PC-3 (cell line): Measurements from ENCODE around the gene CSTPP1. TPM values are rescaled to one million over a fixed set of nuclear protein-coding genes. Genes with fewer than 3 reads are reported as not detected.

Experiments
- ATAC-seq: fragments of 200-7000 bp; cut with Tn5 transposase; 2 replicates; pipeline ENCODE4 v1.9.1; 2020; ENCODE audit warnings: mild to moderate bottlenecking, moderate library complexity
- BruUV-seq: library from RNA; stranded (reverse); fragments of 400-500 nt; replicated peaks from 2 replicates; lab custom pipeline; 2021; lab: Mats Ljungman, UMichigan
- CTCF ChIA-PET: fragments of 300-600 bp; sonication (Branson Sonifier 250); formaldehyde crosslinking; loops from one replicate; lab custom pipeline; 2022; ENCODE audit warnings: antibody characterized with exemption; lab: Charles Lee
- POLR2A ChIA-PET: fragments of 300-600 bp; sonication (Branson Sonifier 250); formaldehyde crosslinking; loops from one replicate; lab custom pipeline; 2022; ENCODE audit warnings: antibody characterized with exemption; ENCODE audit not compliant: unreplicated experiment; lab: Charles Lee
- DNase-seq: peaks from one replicate; pipeline ENCODE4 v3.0.0-alpha.2; 2015
- H2AFZ ChIP-seq: fragments of 300-600 bp; sonication (generic); 2 replicates; pipeline ENCODE4 v1.6.0; 2016; ENCODE audit warnings: antibody characterized with exemption, low read length
- H3F3A ChIP-seq: fragments of 300-600 bp; sonication (generic); one replicate; pipeline ENCODE4 v1.6.0; 2017; ENCODE audit warnings: antibody characterized with exemption, low read length, control low read depth, mild to moderate bottlenecking; ENCODE audit not compliant: unreplicated experiment
- H3K27ac ChIP-seq: fragments of 300-600 bp; sonication (generic); 2 replicates; pipeline ENCODE4 v1.5.1; 2016; ENCODE audit warnings: mild to moderate bottlenecking, low read length
- H3K27me3 ChIP-seq: fragments of 300-600 bp; sonication (generic); 2 replicates; pipeline ENCODE4 v1.6.1; 2016; ENCODE audit warnings: low read length, mixed read lengths
- H3K36me3 ChIP-seq: fragments of 300-600 bp; sonication (generic); 2 replicates; pipeline ENCODE4 v1.6.1; 2016; ENCODE audit warnings: low read depth, mixed run types, low read length, mixed read lengths
- H3K4me1 ChIP-seq: fragments of 300-600 bp; sonication (generic); 2 replicates; pipeline ENCODE4 v1.5.1; 2016; ENCODE audit warnings: low read length; ENCODE audit not compliant: insufficient read depth
- H3K4me2 ChIP-seq: fragments of 300-600 bp; sonication (generic); 2 replicates; pipeline ENCODE4 v1.6.0; 2016; ENCODE audit warnings: low read length
- H3K4me3 ChIP-seq: fragments of 300-600 bp; sonication (generic); 2 replicates; pipeline ENCODE4 v1.5.1; 2016; ENCODE audit warnings: mild to moderate bottlenecking, low read length, mixed read lengths
- H3K79me2 ChIP-seq: fragments of 300-600 bp; sonication (generic); 2 replicates; pipeline ENCODE4 v1.6.1; 2017; ENCODE audit warnings: low read length, mixed read lengths
- H3K9ac ChIP-seq: fragments of 300-600 bp; sonication (generic); 2 replicates; pipeline ENCODE4 v1.6.0; 2016; ENCODE audit warnings: mild to moderate bottlenecking, low read length
- H3K9me2 ChIP-seq: fragments of 300-600 bp; sonication (generic); replicated peaks from 2 replicates; pipeline ENCODE4 v1.6.1; 2016; ENCODE audit warnings: mixed run types, low read length, mixed read lengths
- H3K9me3 ChIP-seq: fragments of 300-600 bp; sonication (generic); 2 replicates; pipeline ENCODE4 v1.6.1; 2016; ENCODE audit warnings: low read length, mixed read lengths
- H4K20me1 ChIP-seq: fragments of 300-600 bp; sonication (generic); 2 replicates; pipeline ENCODE4 v1.6.1; 2016; ENCODE audit warnings: low read length, mixed read lengths
- CTCF ChIP-seq: fragments of 300-600 bp; sonication (generic); conservative IDR thresholded peaks from 2 replicates; pipeline ENCODE4 v1.5.1; 2017; ENCODE audit warnings: antibody characterized with exemption, low read depth, mild to moderate bottlenecking, low read length
- EZH2 ChIP-seq: fragments of 300-600 bp; sonication (generic); IDR thresholded peaks from one replicate; pipeline ENCODE4 v1.6.1; 2017; ENCODE audit warnings: antibody characterized with exemption, mild to moderate bottlenecking, low read length; ENCODE audit not compliant: unreplicated experiment
- EZH2phosphoT487 ChIP-seq: fragments of 300-600 bp; sonication (generic); IDR thresholded peaks from 2 replicates; pipeline ENCODE4 v1.6.1; 2018; ENCODE audit warnings: mild to moderate bottlenecking, antibody characterized with exemption, low read length, borderline replicate concordance
- intact Hi-C: fragments of 100-400 bp; cut with micrococcal nuclease; formaldehyde crosslinking; loops from 2 replicates; pipeline ENCODE4 v1.9.0; 2023
- total RNA-seq: library from RNA; depleted of rRNA; stranded (reverse); fragments of >200 nt; gene quantifications from 2 replicates; pipeline ENCODE4 v1.2.3, GENCODE V29; 2014

The CSTPP1 gene
- total RNA-seq, 1 experiment from 2014 or later, result 21.7 TPM

DNA sequence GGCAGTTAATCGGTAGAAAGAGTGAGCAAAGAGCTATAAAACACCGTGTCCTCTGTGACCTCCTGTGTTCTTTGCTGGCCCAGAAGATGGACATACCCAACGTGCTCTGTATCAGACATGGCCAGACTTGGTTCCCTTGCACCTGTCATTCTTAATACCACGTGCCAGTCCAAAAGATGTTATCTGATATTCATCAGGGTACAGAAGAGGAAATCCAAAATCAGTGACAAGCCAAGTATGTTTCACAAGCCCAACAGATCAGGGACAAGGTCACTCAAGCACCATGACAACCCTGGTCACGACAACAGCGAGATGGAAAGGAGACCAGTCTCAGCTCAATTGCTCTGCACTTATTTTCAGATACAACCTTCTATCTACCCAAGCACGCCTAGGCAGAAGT is 21.7 kb upstream of the CSTPP1 start:
- no peak overlapping the region for H2AFZ ChIP-seq
- BruUV-seq, result no TSS peak
- H3F3A ChIP-seq, result no peaks in the 10 kb centered on the region
- CTCF ChIA-PET, result interaction anchor here (0.6 to 0.7 kb wide), 2 partner anchors 34 to 238 kb away, joined by 3 read pairs; no protein-coding TSS in a partner anchor
- no peak overlapping the region for H3K27ac ChIP-seq
- H3K27me3 ChIP-seq, result peaks cover 15% of the 10 kb centered on the region
- ATAC-seq (no peak), DNase-seq (no peak)
- H3K4me3 ChIP-seq, result no peak overlapping the region
- no peaks in the 10 kb centered on the region for H3K79me2 ChIP-seq
- TF ChIP-seq CTCF (no peak), EZH2phosphoT487 (no peak), EZH2 (no peak)
- H3K9ac ChIP-seq, result no peak overlapping the region
- H3K9me2 ChIP-seq, result no peaks in the 10 kb centered on the region
- H3K9me3 ChIP-seq, result no peaks in the 10 kb centered on the region
- intact Hi-C loops, result no loop called here
- 0 out of 2 replicates have a peak, but pooled peaks cover 6% of the 10 kb centered on the region for H3K4me1 ChIP-seq
- no peak overlapping the region for H3K4me2 ChIP-seq
- POLR2A ChIA-PET, result no interaction called here
- no peaks in the 10 kb centered on the region for H4K20me1 ChIP-seq
- H3K36me3 ChIP-seq, result no peaks in the 10 kb centered on the region

- Histone ChIP-seq H3K4me1 (peaks cover 17% of the 10 kb centered on the region), H2AFZ (peak overlapping the region; percentile 36; the same call in 1 of the 2 replicates), H3K9me3 (no peaks in the 10 kb centered on the region), H3K9ac (no peak overlapping the region), H3K27ac (no peak overlapping the region), H3K36me3 (no peaks in the 10 kb centered on the region), H3K79me2 (no peaks in the 10 kb centered on the region), H3K4me3 (peak overlapping the region; percentile 62), H3K9me2 (no peaks in the 10 kb centered on the region), H4K20me1 (no peaks in the 10 kb centered on the region), H3K27me3 (peaks cover 15% of the 10 kb centered on the region), H3K4me2 (peak overlapping the region; percentile 69), H3F3A (no peaks in the 10 kb centered on the region)
- no TSS peak for BruUV-seq
- intact Hi-C loops, result no loop called here
- TF ChIP-seq EZH2phosphoT487, result no peak
- no peak for TF ChIP-seq CTCF
- no peak for TF ChIP-seq EZH2
- CTCF ChIA-PET, result interaction anchor here (0.6 to 0.8 kb wide), 4 partner anchors 26 to 327 kb away, joined by 3 to 14 read pairs (median 4); no protein-coding TSS in a partner anchor
- POLR2A ChIA-PET, result no interaction called here
- ATAC-seq, result peak; percentile 14; the same call in 1 of the 2 replicates
- no peak for DNase-seq
These were observed 20.1 kb upstream of the CSTPP1 start for GRCh38 chr11:46916286-46917108.
